Left renal pelvis (tissue), 4 donors: ENCODE measurements around the gene MBOAT2. TPM values are rescaled to one million over a fixed set of nuclear protein-coding genes. Genes with fewer than 3 reads are reported as not detected.
"Not testable (repeated sequence)": the region's sequence is repeated elsewhere in the genome, so short reads cannot be mapped to it uniquely, and the experiment has no call there.

ENCODE experiments used
- DNase-seq, 4 donors: peaks; one replicate each; pipeline ENCODE4 v3.0.0-alpha.2; 2013; ENCODE audit warnings: low read depth in 4 of 4, low spot score in 3 of 4
- polyA plus RNA-seq, 4 donors: library from polyadenylated mRNA; unstranded; fragments of 120-200 nt; gene quantifications; one replicate each; pipeline ENCODE4 v1.2.1, GENCODE V29; 2013; ENCODE audit not compliant: insufficient read length in 4 of 4

Gene MBOAT2
- polyA plus RNA-seq, 4 donors: 59.3 to 79.9 (median 67.5) TPM

- no peak for DNase-seq
Measured at GRCh38 chr2:8965216-8965969, 38.1 kb downstream of the MBOAT2 start.

- no peak for DNase-seq
Measured at GRCh38 chr2:8962890-8963289, 40.6 kb downstream of the MBOAT2 start.

- no peak for DNase-seq
Measured at GRCh38 chr2:8957628-8958027, 45.9 kb downstream of the MBOAT2 start.

GRCh38 chr2:8956774-8957173, 46.7 kb downstream of the MBOAT2 start:
- DNase-seq: no peak

- no peak for DNase-seq
Measured at GRCh38 chr2:8954990-8955389, 48.5 kb downstream of the MBOAT2 start.

- DNase-seq: no peak
Measured at GRCh38 chr2:8953525-8953924, 50.0 kb downstream of the MBOAT2 start.

GRCh38 chr2:8939486-8940114, 63.9 kb downstream of the MBOAT2 start:
- DNase-seq: no peak

- no peak for DNase-seq
Measured at GRCh38 chr2:8938384-8938783, 65.1 kb downstream of the MBOAT2 start.

GRCh38 chr2:8935982-8936381, 67.5 kb downstream of the MBOAT2 start:
- no peak for DNase-seq

- DNase-seq: no peak
Measured at GRCh38 chr2:8934338-8934737, 69.1 kb downstream of the MBOAT2 start.

- DNase-seq: no peak
Measured at GRCh38 chr2:8932702-8933101, 70.8 kb downstream of the MBOAT2 start.

- not testable (repeated sequence) for DNase-seq
Measured at GRCh38 chr2:8930185-8930584, 73.3 kb downstream of the MBOAT2 start.

- DNase-seq: no peak
Measured at GRCh38 chr2:8929128-8929527, 74.4 kb downstream of the MBOAT2 start.

- DNase-seq: no peak
Measured at GRCh38 chr2:8927510-8928455, 75.7 kb downstream of the MBOAT2 start.

GRCh38 chr2:8926356-8926755, 77.1 kb downstream of the MBOAT2 start:
- no peak for DNase-seq

GRCh38 chr2:8925411-8925810, 78.1 kb downstream of the MBOAT2 start:
- no peak for DNase-seq

GRCh38 chr2:8923183-8923582, 80.3 kb downstream of the MBOAT2 start:
- no peak for DNase-seq

GRCh38 chr2:8922431-8922830, 81.1 kb downstream of the MBOAT2 start:
- no peak for DNase-seq

- DNase-seq: no peak
Measured at GRCh38 chr2:8918412-8918811, 85.1 kb downstream of the MBOAT2 start.

- DNase-seq: no peak
Measured at GRCh38 chr2:8915941-8916340, 87.5 kb downstream of the MBOAT2 start.

GRCh38 chr2:8913767-8914166, 89.7 kb downstream of the MBOAT2 start:
- DNase-seq: not testable (repeated sequence)
